ENCODE measurements around the gene PLCXD3.

DNA sequence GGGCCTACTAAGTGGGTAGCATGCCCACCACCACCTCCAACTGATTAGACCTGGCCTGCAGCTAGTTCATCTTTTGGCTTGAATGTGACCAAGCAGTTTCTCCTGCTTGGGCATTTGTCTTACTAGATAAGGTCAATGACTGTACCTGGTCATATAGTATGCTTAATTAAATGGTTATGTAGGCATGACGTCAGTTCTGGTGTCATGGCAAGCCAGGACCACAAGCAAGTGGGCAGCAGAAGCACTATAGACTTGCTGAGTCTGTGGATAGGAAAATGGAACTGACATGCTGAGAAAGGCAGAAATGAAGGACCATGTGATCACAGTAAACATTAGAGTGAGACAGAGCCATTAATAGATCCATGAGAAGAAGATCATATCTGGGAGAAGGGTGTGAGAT is 241.5 kb downstream of the PLCXD3 start:
- TF ChIP-seq CTCF (IDR thresholded peaks at IDR 0.05) (no peak), POLR2A (IDR thresholded peaks at IDR 0.05) (no peak)
